ENCODE measurements around the gene VSTM2A.
"Not testable (repeated sequence)": the region's sequence is repeated elsewhere in the genome, so short reads cannot be mapped to it uniquely, and the experiment has no call there.

VSTM2A gene

GRCh38 chr7:54541669-54542625, at the start of gene VSTM2A:
Gene VSTM2A, plus strand, starts transcription at chr7:54542375. Its CDS starts 356 bp downstream, at chr7:54542731.
- in situ Hi-C loops (cut with HindIII; ENCODE audit: low sequenced_read_pairs) = no loop called here

GRCh38 chr7:54504531-54504930, 37.6 kb upstream of the VSTM2A start:
- DNase-seq (ENCODE audit: low read depth) = not testable (repeated sequence)

More at GRCh38 chr7:54541669-54542625, at the start of gene VSTM2A:
- H3K4me3 ChIP-seq (ENCODE audit: low read depth, low read length) = peak within 1 kb of the TSS; percentile 29
- DNase-seq (ENCODE audit: low read depth) = no peak
- peak; percentile 14 for TF ChIP-seq CTCF (IDR thresholded peaks at IDR 0.05; ENCODE audit: low read depth, low read length, missing control alignments)

GRCh38 chr7:54529568-54529967, 12.6 kb upstream of the VSTM2A start:
- in situ Hi-C loops (cut with HindIII; ENCODE audit: low sequenced_read_pairs) = no loop called here
- H3K4me3 ChIP-seq (ENCODE audit: low read depth, low read length) = no peak overlapping the region
- no peak for TF ChIP-seq CTCF (IDR thresholded peaks at IDR 0.05; ENCODE audit: low read depth, low read length, missing control alignments)
- no peak for DNase-seq (ENCODE audit: low read depth)

More at GRCh38 chr7:54504531-54504930, 37.6 kb upstream of the VSTM2A start:
- in situ Hi-C loops (cut with HindIII; ENCODE audit: low sequenced_read_pairs); H3K4me3 ChIP-seq (ENCODE audit: low read depth, low read length): not testable (repeated sequence)

GRCh38 chr7:54538122-54538521, 4.1 kb upstream of the VSTM2A start:
- H3K4me3 ChIP-seq (ENCODE audit: low read depth, low read length) = no peak overlapping the region
- no peak for DNase-seq (ENCODE audit: low read depth)
- TF ChIP-seq CTCF (IDR thresholded peaks at IDR 0.05; ENCODE audit: low read depth, low read length, missing control alignments) = no peak
- in situ Hi-C loops (cut with HindIII; ENCODE audit: low sequenced_read_pairs) = no loop called here

- in situ Hi-C loops (cut with HindIII; ENCODE audit: low sequenced_read_pairs) = no loop called here
- DNase-seq (ENCODE audit: low read depth) = peak; percentile 53
- no peak overlapping the region for H3K4me3 ChIP-seq (ENCODE audit: low read depth, low read length)
- no peak for TF ChIP-seq CTCF (IDR thresholded peaks at IDR 0.05; ENCODE audit: low read depth, low read length, missing control alignments)
Measured at GRCh38 chr7:54543051-54543488, 895 bp downstream of the VSTM2A start.

GRCh38 chr7:54544149-54544526, 2.0 kb downstream of the VSTM2A start:
- no peak for DNase-seq (ENCODE audit: low read depth)
- no peak for TF ChIP-seq CTCF (IDR thresholded peaks at IDR 0.05; ENCODE audit: low read depth, low read length, missing control alignments)
- no peak overlapping the region for H3K4me3 ChIP-seq (ENCODE audit: low read depth, low read length)
- in situ Hi-C loops (cut with HindIII; ENCODE audit: low sequenced_read_pairs) = no loop called here

Measured in astrocyte of the cerebellum (primary cell).